H9 (cell line): Measurements from ENCODE around the gene CCDC33. TPM values are rescaled to one million over a fixed set of nuclear protein-coding genes. Genes with fewer than 3 reads are reported as not detected.

Source experiments
- DNase-seq: peaks from one replicate; pipeline ENCODE4 v3.0.0-alpha.2; 2017
- H2AFZ ChIP-seq: one replicate; pipeline ENCODE4 v1.6.1; 2013; ENCODE audit warnings: mild to moderate bottlenecking, low read length, control low read depth, moderate library complexity
- H2AK5ac ChIP-seq: 2 replicates; pipeline ENCODE4 v1.6.1; 2013; ENCODE audit warnings: low read length, control low read depth, mixed read lengths; ENCODE audit not compliant: insufficient read length
- H2BK120ac ChIP-seq: one replicate; pipeline ENCODE4 v1.6.1; 2013; ENCODE audit warnings: low read depth, mild to moderate bottlenecking, low read length, control low read depth, inconsistent platforms; ENCODE audit not compliant: poor library complexity, severe bottlenecking
- H2BK12ac ChIP-seq: 2 replicates; pipeline ENCODE4 v1.6.1; 2013; ENCODE audit warnings: low read length, control low read depth, mixed read lengths, low read depth; ENCODE audit not compliant: insufficient read length
- H2BK15ac ChIP-seq: 2 replicates; pipeline ENCODE4 v1.6.1; 2013; ENCODE audit warnings: low read depth, low read length, control low read depth
- H2BK20ac ChIP-seq: one replicate; pipeline ENCODE4 v1.6.1; 2013; ENCODE audit warnings: low read depth, mild to moderate bottlenecking, low read length, control low read depth, inconsistent platforms; ENCODE audit not compliant: poor library complexity, severe bottlenecking
- H2BK5ac ChIP-seq: 2 replicates; pipeline ENCODE4 v1.6.1; 2013; ENCODE audit warnings: low read length, control low read depth, mixed read lengths; ENCODE audit not compliant: insufficient read length
- H3K14ac ChIP-seq: 2 replicates; pipeline ENCODE4 v1.6.1; 2013; ENCODE audit warnings: low read length, control low read depth; ENCODE audit not compliant: insufficient read depth
- H3K18ac ChIP-seq: 2 replicates; pipeline ENCODE4 v1.6.1; 2013; ENCODE audit warnings: low read depth, mild to moderate bottlenecking, mixed read lengths, low read length, control low read depth; ENCODE audit not compliant: insufficient read length
- H3K23ac ChIP-seq: 2 replicates; pipeline ENCODE4 v1.6.1; 2013; ENCODE audit warnings: low read length, control low read depth, mixed read lengths, low read depth; ENCODE audit not compliant: insufficient read length
- H3K23me2 ChIP-seq: 2 replicates; pipeline ENCODE4 v1.6.1; 2013; ENCODE audit warnings: low read depth, mild to moderate bottlenecking, mixed read lengths, low read length, control low read depth; ENCODE audit not compliant: insufficient read length, poor library complexity, severe bottlenecking
- H3K27ac ChIP-seq: 2 replicates; pipeline ENCODE4 v1.5.1; 2013; ENCODE audit warnings: low read length, control low read depth, mixed read lengths, low read depth; ENCODE audit not compliant: insufficient read length
- H3K27me3 ChIP-seq: 2 replicates; pipeline ENCODE4 v1.6.1; 2013; ENCODE audit warnings: low read length, control low read depth, inconsistent platforms; ENCODE audit not compliant: insufficient read depth
- H3K4ac ChIP-seq: 2 replicates; pipeline ENCODE4 v1.6.1; 2013; ENCODE audit warnings: low read depth, mild to moderate bottlenecking, control low read depth, inconsistent platforms, low read length, moderate library complexity
- H3K4me1 ChIP-seq: 2 replicates; pipeline ENCODE4 v1.6.1; 2013; ENCODE audit warnings: low read length, control low read depth, inconsistent platforms; ENCODE audit not compliant: insufficient read depth
- H3K4me2 ChIP-seq: 2 replicates; pipeline ENCODE4 v1.6.1; 2013; ENCODE audit warnings: low read length, control low read depth, mixed read lengths; ENCODE audit not compliant: insufficient read length, insufficient read depth
- H3K56ac ChIP-seq: 2 replicates; pipeline ENCODE4 v1.6.1; 2013; ENCODE audit warnings: low read depth, mild to moderate bottlenecking, mixed read lengths, low read length, control low read depth; ENCODE audit not compliant: insufficient read length
- H3K79me1 ChIP-seq: 2 replicates; pipeline ENCODE4 v1.6.1; 2013; ENCODE audit warnings: low read depth, mild to moderate bottlenecking, moderate library complexity, low read length, control low read depth, inconsistent platforms; ENCODE audit not compliant: insufficient read depth, poor library complexity, severe bottlenecking
- H3K79me2 ChIP-seq: 2 replicates; pipeline ENCODE4 v1.6.1; 2013; ENCODE audit warnings: low read length, control low read depth, inconsistent platforms; ENCODE audit not compliant: insufficient read depth
- H3K9ac ChIP-seq: 2 replicates; pipeline ENCODE4 v1.6.1; 2013; ENCODE audit warnings: low read length, control low read depth, mixed read lengths; ENCODE audit not compliant: insufficient read length; ENCODE audit errors: extremely low read depth
- H3K9me3 ChIP-seq: one replicate; pipeline ENCODE4 v1.6.1; 2013; ENCODE audit warnings: low read depth, low read length, inconsistent platforms; ENCODE audit not compliant: control insufficient read depth
- H3T11ph ChIP-seq: one replicate; pipeline ENCODE4 v1.6.1; 2013; ENCODE audit warnings: mild to moderate bottlenecking, low read length, control low read depth, inconsistent platforms
- H4K20me1 ChIP-seq: one replicate; pipeline ENCODE4 v1.6.1; 2013; ENCODE audit not compliant: control insufficient read depth, insufficient read length, insufficient read depth
- H4K5ac ChIP-seq: 2 replicates; pipeline ENCODE4 v1.6.1; 2013; ENCODE audit warnings: low read depth, mild to moderate bottlenecking, mixed read lengths, low read length, control low read depth; ENCODE audit not compliant: insufficient read length
- H4K8ac ChIP-seq: replicated peaks from 2 replicates; pipeline ENCODE4 v1.6.1; 2013; ENCODE audit warnings: low read length, control low read depth, mixed read lengths, low read depth; ENCODE audit not compliant: insufficient read length
- H4K91ac ChIP-seq: 2 replicates; pipeline ENCODE4 v1.6.1; 2013; ENCODE audit warnings: low read depth, mild to moderate bottlenecking, moderate library complexity, mixed read lengths, low read length, control low read depth; ENCODE audit not compliant: insufficient read length
- H3K27ac Mint-ChIP-seq, 3 experiments: 2 replicates in 2 of 3; 3 replicates in 1 of 3; pipeline ENCODE4 v1.8.0; 2020 to 2021; ENCODE audit warnings: mixed read lengths in 3 of 3, mild to moderate bottlenecking in 1 of 3, moderate library complexity in 1 of 3
- H3K27me3 Mint-ChIP-seq: 2 replicates; pipeline ENCODE4 v1.8.0; 2021; ENCODE audit warnings: low read depth, mild to moderate bottlenecking, moderate library complexity, mixed read lengths
- H3K36me3 Mint-ChIP-seq, 3 experiments: 2 replicates in 2 of 3; 3 replicates in 1 of 3; pipeline ENCODE4 v1.8.0; 2020 to 2021; ENCODE audit warnings: low read depth in 3 of 3, mixed read lengths in 3 of 3; ENCODE audit not compliant: insufficient read depth in 1 of 3
- H3K4me1 Mint-ChIP-seq, 2 experiments: 2 replicates each; pipeline ENCODE4 v1.8.0; 2020; ENCODE audit warnings: mixed read lengths in 2 of 2
- H3K4me3 Mint-ChIP-seq, 2 experiments: 2 replicates in 1 of 2; 3 replicates in 1 of 2; pipeline ENCODE4 v1.8.0; 2020 to 2021; ENCODE audit warnings: mild to moderate bottlenecking in 2 of 2, mixed read lengths in 2 of 2, moderate library complexity in 1 of 2
- H3K9me3 Mint-ChIP-seq, 2 experiments: 2 replicates in 1 of 2; 3 replicates in 1 of 2; pipeline ENCODE4 v1.8.0; 2020; ENCODE audit warnings: mild to moderate bottlenecking in 2 of 2, mixed read lengths in 2 of 2, moderate library complexity in 1 of 2
- CTCF ChIP-seq: fragments of 200-600 bp; sonication (generic); conservative IDR thresholded peaks from 3 replicates; pipeline ENCODE4 v1.8.0; 2021; ENCODE audit warnings: antibody characterized with exemption, mild to moderate bottlenecking
- WGBS: extraction: QIAGEN DNeasy Blood & Tissue Kit; methylation state at CpG from one replicate; pipeline ENCODE4 v1.1.7; 2013; ENCODE audit warnings: missing lambda C conversion rate, low lambda C conversion rate, mixed read lengths; ENCODE audit not compliant: insufficient read length; ENCODE audit errors: extremely low coverage; 5-methylcytosine and 5-hydroxymethylcytosine counted together
- total RNA-seq: library from RNA; stranded (reverse); gene quantifications from 2 replicates; pipeline ENCODE4 v1.2.1, GENCODE V29; 2021

CCDC33 gene
- total RNA-seq, 1 experiment from 2014 or later = 4.6 TPM

- no peak overlapping the region for H4K91ac ChIP-seq
- no peaks in the 10 kb centered on the region for H3K27me3 ChIP-seq
- no peaks in the 10 kb centered on the region for H3K79me2 ChIP-seq
- DNase-seq = no peak
- H3K56ac ChIP-seq = no peak overlapping the region
- no peak overlapping the region for H2BK12ac ChIP-seq
- H3K23me2 ChIP-seq = no peaks in the 10 kb centered on the region
- no peak overlapping the region for H3K9ac ChIP-seq
- H3K14ac ChIP-seq = no peak overlapping the region
- no peak overlapping the region for H3K4me3 Mint-ChIP-seq
- H3K4me2 ChIP-seq = no peak overlapping the region
- no peak overlapping the region for H3T11ph ChIP-seq
- no peak overlapping the region for H2AFZ ChIP-seq
- H2BK5ac ChIP-seq = no peak overlapping the region
- H3K27ac Mint-ChIP-seq = no peak overlapping the region; a peak in 1 of 7 replicates
- peaks cover 12 to 24% of the 10 kb centered on the region in 2 experiments for H3K4me1 Mint-ChIP-seq
- H2BK20ac ChIP-seq = no peak overlapping the region
- no peak overlapping the region for H2BK120ac ChIP-seq
- no peak overlapping the region for H3K23ac ChIP-seq
- no peak overlapping the region for H3K4ac ChIP-seq
- whole genome bisulfite sequencing = no CpG with 5 or more reads among the region's 11 CpGs
- H3K27ac ChIP-seq = no peak overlapping the region
- no peak overlapping the region for H2AK5ac ChIP-seq
- no peaks in the 10 kb centered on the region for H3K79me1 ChIP-seq
- H4K20me1 ChIP-seq = no peaks in the 10 kb centered on the region
- H3K9me3 Mint-ChIP-seq = peaks cover 0 to 6% of the 10 kb centered on the region in 2 experiments; a peak in 2 of 5 replicates
- peaks cover 23% of the 10 kb centered on the region for H3K27me3 Mint-ChIP-seq
- H3K36me3 Mint-ChIP-seq = no peaks in the 10 kb centered on the region; a peak in 2 of 7 replicates
- H2BK15ac ChIP-seq = no peak overlapping the region
- H3K4me1 ChIP-seq = peaks cover 5% of the 10 kb centered on the region; the same call in 1 of the 2 replicates
- no peak overlapping the region for H4K8ac ChIP-seq
- no peak overlapping the region for H3K18ac ChIP-seq
- no peak for TF ChIP-seq CTCF
- no peak overlapping the region for H4K5ac ChIP-seq
- H3K9me3 ChIP-seq = no peaks in the 10 kb centered on the region
Measured at GRCh38 chr15:74330861-74331408, 94.8 kb downstream of the CCDC33 start.
